ENCODE measurements around the gene POLE. TPM values are rescaled to one million over a fixed set of nuclear protein-coding genes. Genes with fewer than 3 reads are reported as not detected.
A peak's percentile ranks its signal among the peaks of the same experiment; 100 is the strongest.

POLE gene
- total and polyA plus RNA-seq, 9 of the 15 experiments (the other 6 are each of a cell fraction or from before 2014, with no cell fraction given), result 2.4 to 154 (median 49.6) TPM

DNA sequence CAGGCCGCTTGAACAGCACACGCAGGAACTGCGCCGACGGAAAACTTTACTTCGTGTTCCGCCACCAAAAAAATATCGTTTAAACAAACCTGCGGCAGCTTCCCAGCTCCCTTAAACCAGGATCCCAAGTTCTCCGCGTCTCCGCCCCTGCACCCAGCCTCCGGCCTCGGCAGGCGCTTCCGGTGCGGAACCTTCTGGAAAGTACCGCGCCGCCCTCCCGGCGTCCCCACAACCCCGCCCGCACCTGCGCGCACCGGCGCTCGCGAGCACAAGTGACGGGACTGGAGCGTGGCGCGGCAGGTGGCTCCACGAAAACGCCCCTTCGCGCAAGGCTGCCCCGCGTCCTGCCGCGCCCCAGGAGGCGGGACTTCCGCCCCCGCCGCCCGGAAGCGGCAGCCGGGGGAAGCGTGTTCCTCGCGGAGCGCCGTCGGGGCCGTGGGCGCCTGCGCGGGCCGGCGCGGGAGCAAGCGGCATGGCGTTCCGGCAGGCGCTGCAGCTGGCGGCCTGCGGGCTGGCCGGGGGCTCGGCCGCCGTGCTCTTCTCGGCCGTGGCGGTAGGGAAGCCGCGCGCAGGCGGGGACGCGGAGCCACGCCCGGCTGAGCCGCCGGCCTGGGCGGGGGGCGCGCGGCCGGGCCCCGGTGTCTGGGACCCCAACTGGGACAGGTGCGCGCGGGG lies 23.4 kb upstream of the POLE start, which contains the start of gene PGAM5 (continued):
- TF ChIP-seq HDAC6 (IDR thresholded peaks at IDR 0.05; ENCODE audit: low read depth, low read length) (no peak), YBX1 (IDR thresholded peaks at IDR 0.05) (no peak), ETV6 (IDR thresholded peaks at IDR 0.05; ENCODE audit: borderline replicate concordance in 1 of 2, low read depth in 2 of 2, low read length in 1 of 2) (no peak), ETV6 (CRISPR knock-in tag; IDR thresholded peaks at IDR 0.05; ENCODE audit: borderline replicate concordance) (no peak), ZNF146 (CRISPR knock-in tag; IDR thresholded peaks at IDR 0.05; ENCODE audit: unreplicated experiment) (peak; percentile 3), PTBP1 (IDR thresholded peaks at IDR 0.05; ENCODE audit: low read depth, low read length) (no peak), MYBL2 (IDR thresholded peaks at IDR 0.05; ENCODE audit: low read depth) (no peak), MYBL2 (CRISPR knock-in tag; IDR thresholded peaks at IDR 0.05; ENCODE audit: borderline replicate concordance) (no peak), PHF20 (IDR thresholded peaks at IDR 0.05; ENCODE audit: partially characterized antibody) (peak; percentile 80), NUFIP1 (IDR thresholded peaks at IDR 0.05; ENCODE audit: partially characterized antibody) (no peak), GABPB2 (CRISPR knock-in tag; conservative IDR thresholded peaks at IDR 0.05) (no peak), ZFP36 (IDR thresholded peaks at IDR 0.05; ENCODE audit: low read depth, low read length, partially characterized antibody) (no peak), ZNF184 (CRISPR knock-in tag; IDR thresholded peaks at IDR 0.05) (no peak), PHF8 (IDR thresholded peaks at IDR 0.05; ENCODE audit: borderline replicate concordance, low read length) (peak; percentile 73; the same call in 1 of the 2 replicates), CBX8 (IDR thresholded peaks at IDR 0.05; ENCODE audit: borderline replicate concordance, extremely low read depth, low read depth, low read length, poor library complexity, severe bottlenecking) (no peak), RBM14 (IDR thresholded peaks at IDR 0.05; ENCODE audit: borderline replicate concordance, insufficient read depth, low read depth, low read length) (no peak), TEAD2 (tag; IDR thresholded peaks at IDR 0.05) (no peak), ZFX (CRISPR knock-in tag; IDR thresholded peaks at IDR 0.05) (peak; percentile 43), CHD2 (IDR thresholded peaks at IDR 0.05; ENCODE audit: low read depth, low read length) (peak; percentile 91)
- TF ChIP-seq, protein P1, sequence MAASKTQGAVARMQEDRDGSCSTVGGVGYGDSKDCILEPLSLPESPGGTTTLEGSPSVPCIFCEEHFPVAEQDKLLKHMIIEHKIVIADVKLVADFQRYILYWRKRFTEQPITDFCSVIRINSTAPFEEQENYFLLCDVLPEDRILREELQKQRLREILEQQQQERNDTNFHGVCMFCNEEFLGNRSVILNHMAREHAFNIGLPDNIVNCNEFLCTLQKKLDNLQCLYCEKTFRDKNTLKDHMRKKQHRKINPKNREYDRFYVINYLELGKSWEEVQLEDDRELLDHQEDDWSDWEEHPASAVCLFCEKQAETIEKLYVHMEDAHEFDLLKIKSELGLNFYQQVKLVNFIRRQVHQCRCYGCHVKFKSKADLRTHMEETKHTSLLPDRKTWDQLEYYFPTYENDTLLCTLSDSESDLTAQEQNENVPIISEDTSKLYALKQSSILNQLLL (CRISPR knock-in tag; IDR thresholded peaks at IDR 0.05; ENCODE audit: borderline replicate concordance), result no peak
- TF ChIP-seq, protein P2, sequence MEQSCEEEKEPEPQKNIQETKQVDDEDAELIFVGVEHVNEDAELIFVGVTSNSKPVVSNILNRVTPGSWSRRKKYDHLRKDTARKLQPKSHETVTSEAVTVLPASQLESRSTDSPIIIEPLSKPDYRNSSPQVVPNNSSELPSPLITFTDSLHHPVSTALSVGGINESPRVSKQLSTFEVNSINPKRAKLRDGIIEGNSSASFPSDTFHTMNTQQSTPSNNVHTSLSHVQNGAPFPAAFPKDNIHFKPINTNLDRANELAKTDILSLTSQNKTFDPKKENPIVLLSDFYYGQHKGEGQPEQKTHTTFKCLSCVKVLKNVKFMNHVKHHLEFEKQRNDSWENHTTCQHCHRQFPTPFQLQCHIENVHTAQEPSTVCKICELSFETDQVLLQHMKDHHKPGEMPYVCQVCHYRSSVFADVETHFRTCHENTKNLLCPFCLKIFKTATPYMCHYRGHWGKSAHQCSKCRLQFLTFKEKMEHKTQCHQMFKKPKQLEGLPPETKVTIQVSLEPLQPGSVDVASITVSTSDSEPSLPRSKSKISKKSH (CRISPR knock-in tag; IDR thresholded peaks at IDR 0.05), result no peak
- TF ChIP-seq, protein P3, sequence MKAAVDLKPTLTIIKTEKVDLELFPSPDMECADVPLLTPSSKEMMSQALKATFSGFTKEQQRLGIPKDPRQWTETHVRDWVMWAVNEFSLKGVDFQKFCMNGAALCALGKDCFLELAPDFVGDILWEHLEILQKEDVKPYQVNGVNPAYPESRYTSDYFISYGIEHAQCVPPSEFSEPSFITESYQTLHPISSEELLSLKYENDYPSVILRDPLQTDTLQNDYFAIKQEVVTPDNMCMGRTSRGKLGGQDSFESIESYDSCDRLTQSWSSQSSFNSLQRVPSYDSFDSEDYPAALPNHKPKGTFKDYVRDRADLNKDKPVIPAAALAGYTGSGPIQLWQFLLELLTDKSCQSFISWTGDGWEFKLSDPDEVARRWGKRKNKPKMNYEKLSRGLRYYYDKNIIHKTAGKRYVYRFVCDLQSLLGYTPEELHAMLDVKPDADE (conservative IDR thresholded peaks at IDR 0.05; ENCODE audit: control insufficient read depth, low read depth, low read length), result peak; percentile 81
- TF ChIP-seq, protein P4, sequence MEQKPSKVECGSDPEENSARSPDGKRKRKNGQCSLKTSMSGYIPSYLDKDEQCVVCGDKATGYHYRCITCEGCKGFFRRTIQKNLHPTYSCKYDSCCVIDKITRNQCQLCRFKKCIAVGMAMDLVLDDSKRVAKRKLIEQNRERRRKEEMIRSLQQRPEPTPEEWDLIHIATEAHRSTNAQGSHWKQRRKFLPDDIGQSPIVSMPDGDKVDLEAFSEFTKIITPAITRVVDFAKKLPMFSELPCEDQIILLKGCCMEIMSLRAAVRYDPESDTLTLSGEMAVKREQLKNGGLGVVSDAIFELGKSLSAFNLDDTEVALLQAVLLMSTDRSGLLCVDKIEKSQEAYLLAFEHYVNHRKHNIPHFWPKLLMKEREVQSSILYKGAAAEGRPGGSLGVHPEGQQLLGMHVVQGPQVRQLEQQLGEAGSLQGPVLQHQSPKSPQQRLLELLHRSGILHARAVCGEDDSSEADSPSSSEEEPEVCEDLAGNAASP (IDR thresholded peaks at IDR 0.05), result no peak
